Osteocyte (in vitro differentiated cells): ENCODE measurements around the gene B4GALT1. TPM values are rescaled to one million over a fixed set of nuclear protein-coding genes. Genes with fewer than 3 reads are reported as not detected.

Experiments used
- DNase-seq: peaks from one replicate; pipeline ENCODE4 v3.0.0; 2021; ENCODE audit warnings: mixed read lengths; ENCODE audit not compliant: unreplicated experiment; ENCODE audit errors: extremely low spot score
- H3K27ac Mint-ChIP-seq: one replicate; pipeline ENCODE4 v1.8.0; 2021; ENCODE audit warnings: mild to moderate bottlenecking, mixed read lengths; ENCODE audit not compliant: unreplicated experiment
- H3K27me3 Mint-ChIP-seq: one replicate; pipeline ENCODE4 v1.8.0; 2021; ENCODE audit warnings: mixed read lengths; ENCODE audit not compliant: unreplicated experiment
- H3K36me3 Mint-ChIP-seq: one replicate; pipeline ENCODE4 v1.8.0; 2021; ENCODE audit warnings: mixed read lengths; ENCODE audit not compliant: unreplicated experiment
- H3K4me1 Mint-ChIP-seq: one replicate; pipeline ENCODE4 v1.8.0; 2021; ENCODE audit warnings: mixed read lengths; ENCODE audit not compliant: unreplicated experiment
- H3K4me3 Mint-ChIP-seq: one replicate; pipeline ENCODE4 v1.8.0; 2021; ENCODE audit warnings: mild to moderate bottlenecking, moderate library complexity, mixed read lengths; ENCODE audit not compliant: unreplicated experiment
- H3K9me3 Mint-ChIP-seq: one replicate; pipeline ENCODE4 v1.8.0; 2021; ENCODE audit warnings: mixed read lengths; ENCODE audit not compliant: unreplicated experiment
- CTCF ChIP-seq: fragments of 200-600 bp; sonication (generic); IDR thresholded peaks from 2 replicates; pipeline ENCODE4 v1.5.0; 2021; ENCODE audit warnings: antibody characterized with exemption, mild to moderate bottlenecking, moderate library complexity
- total RNA-seq: library from RNA; stranded (reverse); gene quantifications from 2 replicates; pipeline ENCODE4 v1.2.1, GENCODE V29; 2021

Gene B4GALT1
- total RNA-seq, 1 donor from 2014 or later, result 40.9 TPM

- no peaks in the 10 kb centered on the region for H3K27me3 Mint-ChIP-seq
- peaks cover 23% of the 10 kb centered on the region for H3K36me3 Mint-ChIP-seq
- no peak for DNase-seq
- H3K27ac Mint-ChIP-seq, result no peak overlapping the region
- no peak for TF ChIP-seq CTCF
- peaks cover 25% of the 10 kb centered on the region for H3K4me1 Mint-ChIP-seq
- H3K4me3 Mint-ChIP-seq, result no peak overlapping the region
- H3K9me3 Mint-ChIP-seq, result no peaks in the 10 kb centered on the region
Observed at GRCh38 chr9:33128570-33128969, 38.6 kb downstream of the B4GALT1 start.

- no peak overlapping the region for H3K4me3 Mint-ChIP-seq
- H3K4me1 Mint-ChIP-seq, result peaks cover 23% of the 10 kb centered on the region
- peaks cover 20% of the 10 kb centered on the region for H3K36me3 Mint-ChIP-seq
- H3K9me3 Mint-ChIP-seq, result no peaks in the 10 kb centered on the region
- no peaks in the 10 kb centered on the region for H3K27me3 Mint-ChIP-seq
- no peak for DNase-seq
- TF ChIP-seq CTCF, result no peak
- H3K27ac Mint-ChIP-seq, result no peak overlapping the region
Observed at GRCh38 chr9:33127881-33128280, 39.3 kb downstream of the B4GALT1 start.

GRCh38 chr9:33125871-33126823 lies 41.0 kb downstream of the B4GALT1 start:
- peaks cover 20% of the 10 kb centered on the region for H3K36me3 Mint-ChIP-seq
- peaks cover 17% of the 10 kb centered on the region for H3K4me1 Mint-ChIP-seq
- no peaks in the 10 kb centered on the region for H3K9me3 Mint-ChIP-seq
- H3K27ac Mint-ChIP-seq, result no peak overlapping the region
- H3K27me3 Mint-ChIP-seq, result no peaks in the 10 kb centered on the region
- no peak for DNase-seq
- no peak for TF ChIP-seq CTCF
- H3K4me3 Mint-ChIP-seq, result no peak overlapping the region

- peaks cover 20% of the 10 kb centered on the region for H3K4me1 Mint-ChIP-seq
- no peak for DNase-seq
- no peak overlapping the region for H3K4me3 Mint-ChIP-seq
- H3K27me3 Mint-ChIP-seq, result no peaks in the 10 kb centered on the region
- peaks cover 17% of the 10 kb centered on the region for H3K36me3 Mint-ChIP-seq
- H3K27ac Mint-ChIP-seq, result no peak overlapping the region
- no peaks in the 10 kb centered on the region for H3K9me3 Mint-ChIP-seq
- TF ChIP-seq CTCF, result no peak
Observed at GRCh38 chr9:33125461-33125860, 41.7 kb downstream of the B4GALT1 start.

- no peak for DNase-seq
- TF ChIP-seq CTCF, result no peak
- Mint-ChIP-seq H3K9me3 (no peaks in the 10 kb centered on the region), H3K27me3 (no peaks in the 10 kb centered on the region), H3K4me1 (peaks cover 21% of the 10 kb centered on the region), H3K36me3 (peaks cover 17% of the 10 kb centered on the region), H3K27ac (no peak overlapping the region), H3K4me3 (no peak overlapping the region)
Observed at GRCh38 chr9:33124751-33125381, 42.3 kb downstream of the B4GALT1 start.
